ENCODE results near the gene DRD2.

GRCh38 chr11:113519989-113520613 is 44.9 kb upstream of the DRD2 start:
- TF ChIP-seq CTCF (IDR thresholded peaks at IDR 0.05): no peak
- no peak for TF ChIP-seq EP300 (IDR thresholded peaks at IDR 0.05)
